ENCODE results near the gene PAXX.
A peak's percentile ranks its signal among the peaks of the same experiment; 100 is the strongest.

Gene PAXX

GRCh38 chr9:136971746-136972145 is 20.5 kb upstream of the PAXX start:
- Histone ChIP-seq H3K9me3 (ENCODE audit: control insufficient read depth, insufficient read depth, low read depth, low read length) (no peaks in the 10 kb centered on the region), H3K4me1 (ENCODE audit: control insufficient read depth, insufficient read depth, low read length) (no peaks in the 10 kb centered on the region), H3K27ac (ENCODE audit: low read depth, low read length) (no peak overlapping the region), H3K4me3 (ENCODE audit: low read depth, low read length) (no peak overlapping the region), H3K36me3 (ENCODE audit: control insufficient read depth, insufficient read depth, low read length) (no peaks in the 10 kb centered on the region), H3K9ac (ENCODE audit: low read length) (no peak overlapping the region), H3K27me3 (ENCODE audit: control insufficient read depth, insufficient read depth, low read length) (0 out of 2 replicates have a peak, but pooled peaks cover under 1% of the 10 kb centered on the region)

- no peak overlapping the region for H3K9ac ChIP-seq (ENCODE audit: low read length)
- H3K9me3 ChIP-seq (ENCODE audit: control insufficient read depth, insufficient read depth, low read depth, low read length), result no peaks in the 10 kb centered on the region
- H3K4me1 ChIP-seq (ENCODE audit: control insufficient read depth, insufficient read depth, low read length), result peaks cover 4% of the 10 kb centered on the region; the same call in 1 of the 2 replicates
- no peak overlapping the region for H3K4me3 ChIP-seq (ENCODE audit: low read depth, low read length)
- H3K27ac ChIP-seq (ENCODE audit: low read depth, low read length), result no peak overlapping the region
- no peaks in the 10 kb centered on the region for H3K36me3 ChIP-seq (ENCODE audit: control insufficient read depth, insufficient read depth, low read length)
- peaks cover 6% of the 10 kb centered on the region; the same call in 1 of the 2 replicates for H3K27me3 ChIP-seq (ENCODE audit: control insufficient read depth, insufficient read depth, low read length)
Observed at GRCh38 chr9:136972335-136972734, 19.9 kb upstream of the PAXX start.

GRCh38 chr9:136972743-136973142 is 19.5 kb upstream of the PAXX start:
- H3K27ac ChIP-seq (ENCODE audit: low read depth, low read length), result no peak overlapping the region
- H3K36me3 ChIP-seq (ENCODE audit: control insufficient read depth, insufficient read depth, low read length), result no peaks in the 10 kb centered on the region
- no peak overlapping the region for H3K4me3 ChIP-seq (ENCODE audit: low read depth, low read length)
- H3K4me1 ChIP-seq (ENCODE audit: control insufficient read depth, insufficient read depth, low read length), result peaks cover 7% of the 10 kb centered on the region; the same call in 1 of the 2 replicates
- no peak overlapping the region for H3K9ac ChIP-seq (ENCODE audit: low read length)
- no peaks in the 10 kb centered on the region for H3K9me3 ChIP-seq (ENCODE audit: control insufficient read depth, insufficient read depth, low read depth, low read length)
- peaks cover 9% of the 10 kb centered on the region; the same call in 1 of the 2 replicates for H3K27me3 ChIP-seq (ENCODE audit: control insufficient read depth, insufficient read depth, low read length)

- H3K4me1 ChIP-seq (ENCODE audit: control insufficient read depth, insufficient read depth, low read length), result peaks cover 7% of the 10 kb centered on the region
Observed at GRCh38 chr9:136973618-136974617, 18.3 kb upstream of the PAXX start.

GRCh38 chr9:136974817-136975535 is 17.2 kb upstream of the PAXX start:
- H3K9me3 ChIP-seq (ENCODE audit: control insufficient read depth, insufficient read depth, low read depth, low read length), result no peaks in the 10 kb centered on the region
- H3K36me3 ChIP-seq (ENCODE audit: control insufficient read depth, insufficient read depth, low read length), result no peaks in the 10 kb centered on the region
- H3K27me3 ChIP-seq (ENCODE audit: control insufficient read depth, insufficient read depth, low read length), result peaks cover 9% of the 10 kb centered on the region; the same call in 1 of the 2 replicates
- no peak overlapping the region for H3K27ac ChIP-seq (ENCODE audit: low read depth, low read length)
- no peak overlapping the region for H3K9ac ChIP-seq (ENCODE audit: low read length)
- H3K4me1 ChIP-seq (ENCODE audit: control insufficient read depth, insufficient read depth, low read length), result peaks cover 7% of the 10 kb centered on the region
- H3K4me3 ChIP-seq (ENCODE audit: low read depth, low read length), result no peak overlapping the region

More at GRCh38 chr9:136973618-136974617, 18.3 kb upstream of the PAXX start:
- no peak overlapping the region for H3K4me3 ChIP-seq (ENCODE audit: low read depth, low read length)
- peaks cover 9% of the 10 kb centered on the region; the same call in 1 of the 2 replicates for H3K27me3 ChIP-seq (ENCODE audit: control insufficient read depth, insufficient read depth, low read length)
- no peaks in the 10 kb centered on the region for H3K36me3 ChIP-seq (ENCODE audit: control insufficient read depth, insufficient read depth, low read length)
- no peak overlapping the region for H3K27ac ChIP-seq (ENCODE audit: low read depth, low read length)
- no peak overlapping the region for H3K9ac ChIP-seq (ENCODE audit: low read length)
- no peaks in the 10 kb centered on the region for H3K9me3 ChIP-seq (ENCODE audit: control insufficient read depth, insufficient read depth, low read depth, low read length)

- Histone ChIP-seq H3K36me3 (ENCODE audit: control insufficient read depth, insufficient read depth, low read length) (no peaks in the 10 kb centered on the region), H3K4me1 (ENCODE audit: control insufficient read depth, insufficient read depth, low read length) (peaks cover 7% of the 10 kb centered on the region), H3K27ac (ENCODE audit: low read depth, low read length) (no peak overlapping the region), H3K4me3 (ENCODE audit: low read depth, low read length) (no peak overlapping the region), H3K9ac (ENCODE audit: low read length) (no peak overlapping the region), H3K9me3 (ENCODE audit: control insufficient read depth, insufficient read depth, low read depth, low read length) (no peaks in the 10 kb centered on the region), H3K27me3 (ENCODE audit: control insufficient read depth, insufficient read depth, low read length) (peaks cover 9% of the 10 kb centered on the region; the same call in 1 of the 2 replicates)
Observed at GRCh38 chr9:136975644-136976043, 16.6 kb upstream of the PAXX start.

GRCh38 chr9:136977223-136977622 is 15.0 kb upstream of the PAXX start, which contains the start of gene PTGDS:
PTGDS (plus strand) TSS chr9:136977504; CDS start chr9:136977579, 75 bp downstream.
- H3K9ac ChIP-seq (ENCODE audit: low read length), result no peak within 1 kb of the TSS
- no peak within 1 kb of the TSS for H3K27ac ChIP-seq (ENCODE audit: low read depth, low read length)
- peaks cover 7% of the 10 kb centered on the region for H3K4me1 ChIP-seq (ENCODE audit: control insufficient read depth, insufficient read depth, low read length)
- H3K9me3 ChIP-seq (ENCODE audit: control insufficient read depth, insufficient read depth, low read depth, low read length), result no peaks in the 10 kb centered on the region
- H3K4me3 ChIP-seq (ENCODE audit: low read depth, low read length), result peak within 1 kb of the TSS; percentile 78
- no peaks in the 10 kb centered on the region for H3K36me3 ChIP-seq (ENCODE audit: control insufficient read depth, insufficient read depth, low read length)
- H3K27me3 ChIP-seq (ENCODE audit: control insufficient read depth, insufficient read depth, low read length), result peaks cover 9% of the 10 kb centered on the region; the same call in 1 of the 2 replicates

GRCh38 chr9:136977649-136978072 is 14.6 kb upstream of the PAXX start:
- Histone ChIP-seq H3K27ac (ENCODE audit: low read depth, low read length) (no peak overlapping the region), H3K4me1 (ENCODE audit: control insufficient read depth, insufficient read depth, low read length) (peaks cover 7% of the 10 kb centered on the region), H3K9ac (ENCODE audit: low read length) (no peak overlapping the region), H3K27me3 (ENCODE audit: control insufficient read depth, insufficient read depth, low read length) (peaks cover 9% of the 10 kb centered on the region; the same call in 1 of the 2 replicates), H3K4me3 (ENCODE audit: low read depth, low read length) (peak overlapping the region; percentile 78), H3K36me3 (ENCODE audit: control insufficient read depth, insufficient read depth, low read length) (no peaks in the 10 kb centered on the region), H3K9me3 (ENCODE audit: control insufficient read depth, insufficient read depth, low read depth, low read length) (no peaks in the 10 kb centered on the region)

- Histone ChIP-seq H3K27ac (ENCODE audit: low read depth, low read length) (no peak overlapping the region), H3K4me1 (ENCODE audit: control insufficient read depth, insufficient read depth, low read length) (peaks cover 7% of the 10 kb centered on the region), H3K36me3 (ENCODE audit: control insufficient read depth, insufficient read depth, low read length) (no peaks in the 10 kb centered on the region), H3K27me3 (ENCODE audit: control insufficient read depth, insufficient read depth, low read length) (peaks cover 9% of the 10 kb centered on the region; the same call in 1 of the 2 replicates), H3K4me3 (ENCODE audit: low read depth, low read length) (peak overlapping the region; percentile 78), H3K9me3 (ENCODE audit: control insufficient read depth, insufficient read depth, low read depth, low read length) (no peaks in the 10 kb centered on the region), H3K9ac (ENCODE audit: low read length) (no peak overlapping the region)
Observed at GRCh38 chr9:136978073-136978864, 14.0 kb upstream of the PAXX start.

GRCh38 chr9:136978865-136979544 is 13.2 kb upstream of the PAXX start:
- H3K36me3 ChIP-seq (ENCODE audit: control insufficient read depth, insufficient read depth, low read length), result no peaks in the 10 kb centered on the region
- H3K9me3 ChIP-seq (ENCODE audit: control insufficient read depth, insufficient read depth, low read depth, low read length), result no peaks in the 10 kb centered on the region
- peaks cover 14% of the 10 kb centered on the region; the same call in 1 of the 2 replicates for H3K27me3 ChIP-seq (ENCODE audit: control insufficient read depth, insufficient read depth, low read length)
- H3K4me3 ChIP-seq (ENCODE audit: low read depth, low read length), result peak overlapping the region; percentile 41; the same call in 1 of the 2 replicates
- peaks cover 7% of the 10 kb centered on the region for H3K4me1 ChIP-seq (ENCODE audit: control insufficient read depth, insufficient read depth, low read length)
- no peak overlapping the region for H3K9ac ChIP-seq (ENCODE audit: low read length)
- H3K27ac ChIP-seq (ENCODE audit: low read depth, low read length), result no peak overlapping the region

Measured in HUES6 (cell line).